ENCODE results near the gene MT1A. TPM values are rescaled to one million over a fixed set of nuclear protein-coding genes. Genes with fewer than 3 reads are reported as not detected.

The MT1A gene
- total RNA-seq, 1 experiment from 2014 or later = not detected

DNA sequence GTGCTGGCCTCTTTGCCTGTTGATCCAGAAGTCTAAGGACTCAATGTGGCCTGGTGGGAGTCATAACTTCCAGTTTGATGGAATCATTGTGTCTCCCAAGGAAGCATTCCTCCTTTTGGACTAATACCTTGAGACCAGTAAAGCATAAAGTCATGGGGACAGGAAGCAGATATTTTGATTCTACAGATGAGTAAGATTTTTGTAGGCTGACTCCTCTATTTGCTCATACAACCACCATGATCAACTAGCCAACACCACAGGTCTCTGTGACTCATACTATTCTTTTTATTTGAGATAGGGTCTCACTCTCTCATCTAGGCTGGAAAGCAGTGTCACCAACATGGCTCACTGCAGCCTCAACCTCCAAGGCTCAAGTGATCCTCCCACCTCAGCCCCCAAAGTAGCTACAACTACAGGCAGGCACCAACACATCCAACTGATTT, 23.9 kb upstream of the MT1A start:
- H3K4me2 ChIP-seq (ENCODE audit: low read length) = peak overlapping the region; percentile 31
- BruUV-seq (replicated peaks) = no TSS peak
- H2AFZ ChIP-seq (ENCODE audit: low read depth, low read length, poor library complexity, severe bottlenecking) = no peak overlapping the region
- H3K36me3 ChIP-seq (ENCODE audit: control insufficient read depth in 1 of 2, insufficient read depth in 2 of 2, low read length in 2 of 2) = no peaks in the 10 kb centered on the region
- ATAC-seq (no peak), DNase-seq (ENCODE audit: low read depth, low spot score) (no peak)
- H3K9me2 ChIP-seq (ENCODE audit: insufficient read depth) = no peaks in the 10 kb centered on the region
- no peak overlapping the region for H3K9ac ChIP-seq (ENCODE audit: low read length)
- intact Hi-C loops (cut with micrococcal nuclease) = no loop called here
- peaks cover 46 to 57% of the 10 kb centered on the region in 2 experiments for H3K4me1 ChIP-seq (ENCODE audit: control insufficient read depth in 1 of 2, insufficient read depth in 2 of 2, low read length in 2 of 2)
- no peaks in the 10 kb centered on the region for H3K27me3 ChIP-seq (ENCODE audit: insufficient read depth, low read length)
- no peaks in the 10 kb centered on the region for H3K9me3 ChIP-seq (ENCODE audit: control insufficient read depth in 1 of 2, insufficient read depth in 1 of 2, low read depth in 1 of 2, low read length in 2 of 2)
- ChIA-PET CTCF (interaction anchor here (1.6 kb wide), 1 partner anchor 14 kb away, joined by 3 read pairs; no protein-coding TSS in a partner anchor), POLR2A (interaction anchor here (16.1 kb wide), 1 partner anchor 10 kb away, joined by 344 read pairs; the partner anchor contains the start of gene MT1E), RAD21 (ENCODE audit: low non-redundant PET in 1 of 2, low total read pairs in 2 of 2, uncharacterized antibody in 2 of 2, unreplicated experiment in 2 of 2) (no interaction called here)
- H3K4me3 ChIP-seq (replicated peaks in 1 of 2; ENCODE audit: low read depth in 1 of 2, low read length in 2 of 2) = no peak overlapping the region
- peaks cover 3% of the 10 kb centered on the region; the same call in 1 of the 2 replicates for H3K79me2 ChIP-seq (ENCODE audit: insufficient read depth, low read length)
- H3K27ac ChIP-seq (ENCODE audit: low read depth, low read length) = peak overlapping the region; percentile 22; the same call in 1 of the 2 replicates
- TF ChIP-seq FOSL1 (IDR thresholded peaks at IDR 0.05; ENCODE audit: low read depth) (no peak), RAD21 (IDR thresholded peaks at IDR 0.05; ENCODE audit: low read depth) (no peak), CBX3 (IDR thresholded peaks at IDR 0.05; ENCODE audit: low read depth) (no peak), EZH2phosphoT487 (IDR thresholded peaks at IDR 0.05; ENCODE audit: borderline replicate concordance) (no peak), SP1 (IDR thresholded peaks at IDR 0.05; ENCODE audit: low read depth) (no peak), CEBPB (IDR thresholded peaks at IDR 0.05; ENCODE audit: low read depth) (no peak), POLR2AphosphoS5 (IDR thresholded peaks at IDR 0.05; ENCODE audit: low read depth, low read length) (no peak), TCF7L2 (IDR thresholded peaks at IDR 0.05; ENCODE audit: borderline replicate concordance, extremely low read depth, insufficient read depth, insufficient read length) (no peak), ELF1 (IDR thresholded peaks at IDR 0.05; ENCODE audit: borderline replicate concordance, low read depth) (no peak), YY1 (IDR thresholded peaks at IDR 0.05; ENCODE audit: extremely low read depth, insufficient replicate concordance, low read depth, low read length) (no peak), EGR1 (IDR thresholded peaks at IDR 0.05; ENCODE audit: low read depth) (no peak), POLR2A (IDR thresholded peaks at IDR 0.05; ENCODE audit: borderline replicate concordance, extremely low read depth, insufficient read depth, insufficient read length) (no peak), JUND (IDR thresholded peaks at IDR 0.05) (no peak), SIN3A (IDR thresholded peaks at IDR 0.05; ENCODE audit: low read depth) (no peak)
- TF ChIP-seq, protein P1, sequence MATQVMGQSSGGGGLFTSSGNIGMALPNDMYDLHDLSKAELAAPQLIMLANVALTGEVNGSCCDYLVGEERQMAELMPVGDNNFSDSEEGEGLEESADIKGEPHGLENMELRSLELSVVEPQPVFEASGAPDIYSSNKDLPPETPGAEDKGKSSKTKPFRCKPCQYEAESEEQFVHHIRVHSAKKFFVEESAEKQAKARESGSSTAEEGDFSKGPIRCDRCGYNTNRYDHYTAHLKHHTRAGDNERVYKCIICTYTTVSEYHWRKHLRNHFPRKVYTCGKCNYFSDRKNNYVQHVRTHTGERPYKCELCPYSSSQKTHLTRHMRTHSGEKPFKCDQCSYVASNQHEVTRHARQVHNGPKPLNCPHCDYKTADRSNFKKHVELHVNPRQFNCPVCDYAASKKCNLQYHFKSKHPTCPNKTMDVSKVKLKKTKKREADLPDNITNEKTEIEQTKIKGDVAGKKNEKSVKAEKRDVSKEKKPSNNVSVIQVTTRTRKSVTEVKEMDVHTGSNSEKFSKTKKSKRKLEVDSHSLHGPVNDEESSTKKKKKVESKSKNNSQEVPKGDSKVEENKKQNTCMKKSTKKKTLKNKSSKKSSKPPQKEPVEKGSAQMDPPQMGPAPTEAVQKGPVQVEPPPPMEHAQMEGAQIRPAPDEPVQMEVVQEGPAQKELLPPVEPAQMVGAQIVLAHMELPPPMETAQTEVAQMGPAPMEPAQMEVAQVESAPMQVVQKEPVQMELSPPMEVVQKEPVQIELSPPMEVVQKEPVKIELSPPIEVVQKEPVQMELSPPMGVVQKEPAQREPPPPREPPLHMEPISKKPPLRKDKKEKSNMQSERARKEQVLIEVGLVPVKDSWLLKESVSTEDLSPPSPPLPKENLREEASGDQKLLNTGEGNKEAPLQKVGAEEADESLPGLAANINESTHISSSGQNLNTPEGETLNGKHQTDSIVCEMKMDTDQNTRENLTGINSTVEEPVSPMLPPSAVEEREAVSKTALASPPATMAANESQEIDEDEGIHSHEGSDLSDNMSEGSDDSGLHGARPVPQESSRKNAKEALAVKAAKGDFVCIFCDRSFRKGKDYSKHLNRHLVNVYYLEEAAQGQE (IDR thresholded peaks at IDR 0.05; ENCODE audit: low read depth) = no peak
- TF ChIP-seq, protein P2, sequence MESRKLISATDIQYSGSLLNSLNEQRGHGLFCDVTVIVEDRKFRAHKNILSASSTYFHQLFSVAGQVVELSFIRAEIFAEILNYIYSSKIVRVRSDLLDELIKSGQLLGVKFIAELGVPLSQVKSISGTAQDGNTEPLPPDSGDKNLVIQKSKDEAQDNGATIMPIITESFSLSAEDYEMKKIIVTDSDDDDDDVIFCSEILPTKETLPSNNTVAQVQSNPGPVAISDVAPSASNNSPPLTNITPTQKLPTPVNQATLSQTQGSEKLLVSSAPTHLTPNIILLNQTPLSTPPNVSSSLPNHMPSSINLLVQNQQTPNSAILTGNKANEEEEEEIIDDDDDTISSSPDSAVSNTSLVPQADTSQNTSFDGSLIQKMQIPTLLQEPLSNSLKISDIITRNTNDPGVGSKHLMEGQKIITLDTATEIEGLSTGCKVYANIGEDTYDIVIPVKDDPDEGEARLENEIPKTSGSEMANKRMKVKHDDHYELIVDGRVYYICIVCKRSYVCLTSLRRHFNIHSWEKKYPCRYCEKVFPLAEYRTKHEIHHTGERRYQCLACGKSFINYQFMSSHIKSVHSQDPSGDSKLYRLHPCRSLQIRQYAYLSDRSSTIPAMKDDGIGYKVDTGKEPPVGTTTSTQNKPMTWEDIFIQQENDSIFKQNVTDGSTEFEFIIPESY (IDR thresholded peaks at IDR 0.05; ENCODE audit: extremely low read depth, insufficient replicate concordance, low read length) = no peak
- TF ChIP-seq, protein P3, sequence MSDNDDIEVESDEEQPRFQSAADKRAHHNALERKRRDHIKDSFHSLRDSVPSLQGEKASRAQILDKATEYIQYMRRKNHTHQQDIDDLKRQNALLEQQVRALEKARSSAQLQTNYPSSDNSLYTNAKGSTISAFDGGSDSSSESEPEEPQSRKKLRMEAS (IDR thresholded peaks at IDR 0.05) = no peak
- TF ChIP-seq, protein P4, sequence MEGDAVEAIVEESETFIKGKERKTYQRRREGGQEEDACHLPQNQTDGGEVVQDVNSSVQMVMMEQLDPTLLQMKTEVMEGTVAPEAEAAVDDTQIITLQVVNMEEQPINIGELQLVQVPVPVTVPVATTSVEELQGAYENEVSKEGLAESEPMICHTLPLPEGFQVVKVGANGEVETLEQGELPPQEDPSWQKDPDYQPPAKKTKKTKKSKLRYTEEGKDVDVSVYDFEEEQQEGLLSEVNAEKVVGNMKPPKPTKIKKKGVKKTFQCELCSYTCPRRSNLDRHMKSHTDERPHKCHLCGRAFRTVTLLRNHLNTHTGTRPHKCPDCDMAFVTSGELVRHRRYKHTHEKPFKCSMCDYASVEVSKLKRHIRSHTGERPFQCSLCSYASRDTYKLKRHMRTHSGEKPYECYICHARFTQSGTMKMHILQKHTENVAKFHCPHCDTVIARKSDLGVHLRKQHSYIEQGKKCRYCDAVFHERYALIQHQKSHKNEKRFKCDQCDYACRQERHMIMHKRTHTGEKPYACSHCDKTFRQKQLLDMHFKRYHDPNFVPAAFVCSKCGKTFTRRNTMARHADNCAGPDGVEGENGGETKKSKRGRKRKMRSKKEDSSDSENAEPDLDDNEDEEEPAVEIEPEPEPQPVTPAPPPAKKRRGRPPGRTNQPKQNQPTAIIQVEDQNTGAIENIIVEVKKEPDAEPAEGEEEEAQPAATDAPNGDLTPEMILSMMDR (IDR thresholded peaks at IDR 0.05 in 2 of 3, conservative IDR thresholded peaks at IDR 0.05 in 1 of 3; ENCODE audit: borderline replicate concordance in 1 of 3, insufficient read depth in 1 of 3, low read depth in 2 of 3, low read length in 2 of 3) = no peak
- H4K20me1 ChIP-seq (ENCODE audit: insufficient read depth) = no peaks in the 10 kb centered on the region

Data from HCT116 (cell line).